C4-2B (cell line): Measurements from ENCODE around the gene FTH1.

Source experiments
- CTCF ChIP-seq: fragments of 450-650 bp; conservative IDR thresholded peaks from 2 replicates; pipeline ENCODE4 v1.5.1; 2017; ENCODE audit warnings: mild to moderate bottlenecking
- ZFX ChIP-seq: fragments of 450-650 bp; IDR thresholded peaks from 2 replicates; pipeline ENCODE4 v1.6.1; 2017

GRCh38 chr11:61983419-61983818 lies 16.0 kb upstream of the FTH1 start:
- TF ChIP-seq CTCF (no peak), ZFX (no peak)
